DMS53 (cell line): ENCODE measurements around the gene PREX1.

ENCODE experiments used
- DNase-seq: peaks from one replicate; lab custom pipeline; 2025; lab: John Stamatoyannopoulos, UW

PREX1 gene

GRCh38 chr20:48809673-48810072 is 18.1 kb downstream of the PREX1 start:
- no peak for DNase-seq

GRCh38 chr20:48808382-48809034 is 19.3 kb downstream of the PREX1 start:
- no peak for DNase-seq

- DNase-seq, result peak; percentile 8
Observed at GRCh38 chr20:48807586-48808381, 20.0 kb downstream of the PREX1 start.

DNA sequence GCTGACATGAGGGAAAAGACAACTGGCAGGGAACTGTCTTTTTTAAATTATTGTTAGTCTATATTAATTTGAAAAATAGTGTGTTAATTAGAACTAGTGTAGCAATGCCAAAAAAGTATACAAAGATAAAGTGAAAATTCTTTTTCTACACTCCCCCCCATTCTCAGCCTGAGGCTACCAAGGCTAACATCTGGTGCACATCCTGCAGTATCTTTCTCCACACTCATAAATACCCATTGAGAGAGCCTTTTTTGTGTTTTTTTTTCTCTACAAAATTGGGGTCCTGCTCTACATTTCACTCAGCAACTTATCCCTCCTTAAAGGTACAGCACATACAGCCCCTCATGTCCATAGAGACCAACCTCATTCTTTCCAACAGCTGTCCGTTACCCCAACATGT is 20.7 kb downstream of the PREX1 start:
- no peak for DNase-seq

DNA sequence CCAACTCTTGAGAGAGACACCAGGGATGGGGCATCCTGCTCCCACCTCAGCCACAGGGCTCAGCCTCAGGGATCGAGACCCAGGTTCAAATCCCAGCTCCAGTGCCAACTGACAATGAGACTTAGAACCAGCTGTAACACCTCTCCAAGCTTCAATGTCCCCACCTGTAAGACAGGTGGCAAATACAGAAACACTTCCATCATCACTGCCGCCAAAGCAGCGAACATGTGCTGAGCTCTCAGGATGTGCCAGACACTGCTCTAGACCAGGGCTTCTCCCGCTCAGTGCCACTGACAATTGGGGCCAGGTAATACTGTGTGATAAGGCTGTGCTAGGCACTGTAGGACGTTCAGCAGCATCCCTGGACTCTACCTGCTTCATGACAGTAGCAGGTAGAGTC is 22.1 kb downstream of the PREX1 start:
- no peak for DNase-seq

DNA sequence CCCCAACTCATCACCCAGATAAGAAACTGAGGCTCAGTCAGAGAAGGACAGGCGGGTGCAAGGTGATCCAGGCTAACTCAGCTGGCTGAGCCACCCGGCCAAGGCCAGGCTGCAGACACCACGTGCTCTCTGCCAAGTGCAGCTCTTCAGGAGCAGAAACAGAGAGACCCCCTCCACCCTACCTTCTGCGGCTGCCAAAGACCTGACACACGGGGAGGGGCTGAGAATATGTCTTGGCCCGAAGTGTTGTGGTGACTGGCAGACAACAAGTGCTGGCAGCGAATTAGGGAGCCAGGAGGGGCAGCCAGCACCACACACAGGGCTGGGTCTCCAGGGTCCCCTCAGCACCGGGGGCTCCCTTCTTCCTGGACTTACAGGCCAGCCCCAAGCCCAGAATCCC is 22.5 kb downstream of the PREX1 start:
- no peak for DNase-seq

- no peak for DNase-seq
Observed at GRCh38 chr20:48804300-48804980, 23.4 kb downstream of the PREX1 start.

- no peak for DNase-seq
Observed at GRCh38 chr20:48803176-48804053, 24.4 kb downstream of the PREX1 start.

- no peak for DNase-seq
Observed at GRCh38 chr20:48802647-48803046, 25.2 kb downstream of the PREX1 start.

- no peak for DNase-seq
Observed at GRCh38 chr20:48802216-48802615, 25.6 kb downstream of the PREX1 start.

GRCh38 chr20:48801197-48801596 is 26.6 kb downstream of the PREX1 start:
- DNase-seq, result no peak

- DNase-seq, result no peak
Observed at GRCh38 chr20:48800177-48800576, 27.6 kb downstream of the PREX1 start.

- no peak for DNase-seq
Observed at GRCh38 chr20:48799328-48800105, 28.3 kb downstream of the PREX1 start.

GRCh38 chr20:48797850-48798747 is 29.7 kb downstream of the PREX1 start:
- no peak for DNase-seq

DNA sequence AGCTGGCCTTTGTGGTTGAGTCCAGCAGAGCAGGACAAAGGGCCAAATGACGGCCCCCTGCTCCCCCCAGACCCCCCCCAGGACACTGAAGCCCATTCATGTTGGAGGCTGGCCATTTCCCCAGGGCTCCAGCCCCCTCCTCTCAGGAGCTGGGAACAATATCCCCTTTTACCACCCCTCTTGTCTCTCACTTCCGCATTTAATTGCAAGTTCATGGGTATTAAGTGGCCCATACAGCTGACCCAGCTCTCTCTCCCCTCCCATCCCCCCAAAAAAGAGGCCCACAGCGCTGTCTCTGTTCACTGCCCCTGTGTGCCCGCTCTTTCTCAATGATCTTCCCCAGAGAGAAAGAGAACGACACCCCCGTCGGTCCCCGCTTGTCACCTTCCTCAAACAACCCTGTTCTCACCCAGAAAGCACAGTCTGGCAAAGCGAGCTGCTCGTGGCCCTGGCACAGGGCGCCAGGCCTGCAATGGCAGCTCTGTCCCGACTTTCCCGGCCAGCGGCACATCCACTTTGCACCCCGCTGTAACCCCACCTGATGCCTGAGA is 30.4 kb downstream of the PREX1 start:
- DNase-seq, result no peak

GRCh38 chr20:48795732-48796131 is 32.1 kb downstream of the PREX1 start:
- no peak for DNase-seq

DNA sequence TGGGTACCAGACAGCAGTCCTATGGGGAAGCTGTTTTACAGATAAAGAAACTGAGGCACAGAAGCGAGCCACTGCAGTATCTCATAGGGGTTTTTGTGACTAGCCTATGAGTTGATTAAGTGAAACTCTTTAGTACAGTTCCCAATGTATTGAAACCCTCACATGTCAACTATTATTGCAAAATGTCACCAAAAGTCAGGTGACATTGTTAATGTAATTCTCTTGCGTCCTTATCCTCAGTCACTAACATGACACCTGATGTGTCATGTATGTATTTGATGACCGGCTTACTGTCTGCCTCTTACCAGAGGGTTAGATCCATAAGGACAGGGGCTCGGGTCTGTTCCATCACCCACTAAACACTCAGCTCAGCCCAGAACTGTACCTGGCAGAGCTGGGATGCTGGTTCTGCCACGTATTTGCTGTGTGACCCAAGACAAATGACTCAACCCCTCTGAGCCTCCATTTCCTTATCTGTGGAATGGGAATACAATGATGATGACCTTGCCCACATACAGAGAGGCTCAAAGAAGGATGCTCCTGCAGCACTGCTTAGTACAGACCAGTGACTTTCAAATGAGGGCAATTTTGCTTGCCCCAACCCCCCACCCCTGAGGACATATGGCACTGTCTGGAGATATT is 32.9 kb downstream of the PREX1 start:
- no peak for DNase-seq

GRCh38 chr20:48794360-48794759 is 33.4 kb downstream of the PREX1 start:
- DNase-seq, result no peak

DNA sequence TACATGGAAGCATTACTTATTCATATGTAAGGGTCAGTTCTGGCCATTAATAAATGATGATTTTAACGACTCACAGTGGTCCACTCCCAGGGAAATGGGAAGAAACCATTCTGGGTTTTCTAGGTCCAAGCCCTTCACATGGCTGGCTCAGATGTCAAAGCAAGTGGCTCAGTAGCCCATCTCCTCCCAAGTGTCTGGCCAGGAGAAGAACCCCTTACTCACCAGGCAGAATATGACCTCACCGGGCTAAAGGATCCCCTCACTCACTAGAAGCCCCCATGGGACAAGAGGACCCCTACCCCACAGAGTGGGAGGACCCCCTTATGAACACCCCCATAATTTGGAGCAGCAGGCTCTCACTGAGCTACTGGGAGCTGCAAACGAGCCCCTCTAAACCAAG is 34.0 kb downstream of the PREX1 start:
- no peak for DNase-seq
